Activated T-cell treated with anti-CD3 and anti-CD28 coated beads, Interleukin-2, amount 50 U/mL, for 48 hours (primary cell): ENCODE measurements around the gene TUBB1.

Experiments used
- DNase-seq, 2 experiments: peaks; one replicate each; pipeline ENCODE4 v3.0.0-alpha.2; 2020

The TUBB1 gene

GRCh38 chr20:59044295-59044694 is 25.1 kb downstream of the TUBB1 start:
- DNase-seq = no peak

DNA sequence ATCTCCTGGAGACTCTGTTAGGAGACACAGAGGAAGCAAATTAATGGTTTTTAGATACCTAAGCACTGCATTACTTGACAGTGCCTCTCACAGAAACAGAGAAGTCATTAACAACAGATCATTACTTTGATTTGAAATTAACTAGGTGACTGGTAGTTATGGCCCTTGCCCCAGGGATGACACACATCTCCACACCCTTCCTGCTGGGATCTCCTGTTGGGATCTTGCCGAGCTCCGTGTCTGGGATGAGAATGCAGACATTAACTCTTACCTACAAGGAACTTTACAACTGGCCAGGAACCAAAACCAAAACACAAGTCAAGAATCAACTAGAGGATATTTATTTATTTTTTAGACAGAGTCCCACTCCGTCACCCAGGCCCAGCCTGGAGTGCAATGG is 25.6 kb downstream of the TUBB1 start:
- DNase-seq = no peak

- no peak for DNase-seq
These were observed 27.6 kb downstream of the TUBB1 start for GRCh38 chr20:59046862-59047261.

DNA sequence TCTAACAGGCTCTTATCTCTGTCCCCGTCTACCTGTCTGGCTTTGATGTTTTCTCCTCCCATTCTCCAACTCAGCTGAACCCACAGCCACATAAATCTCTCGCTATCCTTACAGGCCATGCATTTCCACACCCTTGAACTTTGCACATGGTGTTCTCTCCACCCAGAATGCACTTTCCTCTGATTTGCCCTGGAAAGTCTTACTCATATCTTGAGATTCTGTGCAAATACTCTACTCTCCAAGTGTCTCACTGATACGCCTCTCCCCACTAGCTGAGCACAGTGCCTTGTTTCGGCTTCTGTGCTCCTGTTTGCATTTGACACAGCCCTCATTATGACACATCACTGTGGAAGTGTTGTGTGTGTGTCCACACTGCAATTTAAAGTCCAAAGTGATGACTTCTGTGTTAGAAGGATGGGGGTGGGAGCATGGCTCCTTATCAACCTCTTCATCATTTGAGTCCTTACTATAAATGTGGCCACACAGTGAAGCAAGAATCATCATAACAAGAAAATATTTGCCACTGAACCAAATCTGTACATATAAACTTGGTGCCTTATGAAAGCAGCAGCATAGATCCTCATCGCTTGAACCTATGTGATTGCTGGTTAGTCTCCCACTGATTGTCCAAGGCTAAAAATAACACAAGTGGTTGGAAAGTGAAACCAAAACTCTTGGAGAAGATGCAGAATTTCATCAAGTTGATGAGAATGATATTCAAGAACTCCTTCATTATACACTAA is 28.9 kb downstream of the TUBB1 start:
- DNase-seq = peak; percentile 47 to 52

- DNase-seq = no peak
These were observed 29.4 kb downstream of the TUBB1 start for GRCh38 chr20:59048681-59049030.

DNA sequence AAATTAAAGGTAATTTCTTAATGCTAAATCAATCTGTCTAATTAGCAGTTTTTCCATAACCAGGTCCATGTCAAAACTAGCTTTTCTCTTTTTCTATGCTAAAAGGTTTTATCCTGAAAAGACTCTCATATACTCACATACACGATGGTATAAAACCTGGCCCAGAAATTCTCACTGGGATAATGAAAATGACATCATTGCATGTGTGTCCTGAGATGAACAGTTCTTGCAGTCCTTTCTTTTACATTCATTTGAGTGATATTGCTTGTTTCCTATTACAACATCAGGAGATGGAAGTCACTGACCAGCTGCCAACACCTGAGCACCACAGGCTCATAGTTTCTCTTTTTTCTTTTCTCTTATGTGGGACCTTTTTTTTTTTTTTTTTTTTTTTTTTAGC is 31.2 kb downstream of the TUBB1 start:
- DNase-seq = no peak

DNA sequence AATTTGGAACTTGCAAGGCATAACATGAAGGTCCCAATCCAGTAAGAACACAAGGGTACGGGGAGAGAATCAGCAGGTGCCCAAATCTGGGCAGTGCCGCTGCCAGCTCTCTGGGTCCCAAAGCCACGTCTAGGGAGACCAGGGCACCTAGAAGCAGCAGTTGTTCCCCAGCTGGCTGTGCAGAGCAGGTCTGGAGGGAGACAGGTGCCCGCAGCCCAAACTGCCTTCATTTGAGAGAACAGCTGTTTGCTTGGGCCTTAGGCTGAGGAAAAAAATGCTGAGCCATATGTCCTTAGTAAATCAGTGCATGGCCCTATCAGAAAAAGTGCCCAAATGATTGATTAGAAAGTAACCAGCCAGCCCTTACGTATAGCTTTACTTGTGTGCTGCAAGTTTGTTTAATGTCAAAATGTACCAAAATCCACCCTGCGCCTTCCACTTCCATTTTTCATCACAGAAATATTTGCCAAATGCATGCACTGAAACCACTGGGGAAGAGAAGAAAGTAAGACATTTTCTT is 32.5 kb downstream of the TUBB1 start:
- DNase-seq = no peak

DNA sequence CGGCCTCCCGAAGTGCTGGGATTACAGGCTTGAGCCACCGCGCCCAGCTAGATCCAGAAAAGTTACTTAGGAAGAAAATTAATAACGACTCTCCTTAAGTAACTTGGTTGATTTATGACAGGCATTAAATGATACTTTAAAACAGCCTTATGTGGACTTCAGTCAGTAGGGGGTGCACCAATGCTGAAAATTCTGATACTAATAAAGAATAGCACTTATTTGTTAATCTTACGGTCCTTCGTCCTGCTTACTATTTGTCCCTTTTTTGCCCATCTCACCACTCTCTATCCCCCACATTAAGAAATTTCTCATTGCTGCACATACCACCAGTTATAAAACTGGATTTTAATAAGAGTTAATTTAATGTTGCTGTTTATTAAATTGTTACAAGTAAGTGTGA is 36.1 kb downstream of the TUBB1 start:
- no peak for DNase-seq

- DNase-seq = no peak
These were observed 42.9 kb downstream of the TUBB1 start for GRCh38 chr20:59062081-59062480.

- DNase-seq = no peak
These were observed 44.4 kb downstream of the TUBB1 start for GRCh38 chr20:59063358-59064213.

GRCh38 chr20:59064214-59064722 is 45.0 kb downstream of the TUBB1 start:
- no peak for DNase-seq

DNA sequence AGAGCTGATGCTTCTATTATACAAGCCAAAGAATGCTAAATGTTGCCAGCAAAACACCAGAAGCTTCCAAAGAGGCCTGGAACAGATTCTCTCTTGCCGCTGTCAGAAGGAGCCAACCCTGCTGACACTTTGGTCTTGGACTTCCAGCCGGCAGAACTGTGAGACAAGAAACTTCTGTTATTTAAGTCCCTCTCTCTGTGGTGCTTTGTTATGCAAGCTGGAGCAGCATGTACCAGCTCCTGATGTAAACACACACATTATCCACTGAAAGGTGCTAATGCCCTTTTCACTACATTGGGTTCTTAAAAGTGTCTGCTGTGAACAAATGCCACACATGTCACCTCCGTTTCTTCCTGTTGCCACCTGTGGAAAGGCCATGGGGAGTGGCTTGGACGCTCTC is 49.3 kb downstream of the TUBB1 start:
- DNase-seq = no peak

DNA sequence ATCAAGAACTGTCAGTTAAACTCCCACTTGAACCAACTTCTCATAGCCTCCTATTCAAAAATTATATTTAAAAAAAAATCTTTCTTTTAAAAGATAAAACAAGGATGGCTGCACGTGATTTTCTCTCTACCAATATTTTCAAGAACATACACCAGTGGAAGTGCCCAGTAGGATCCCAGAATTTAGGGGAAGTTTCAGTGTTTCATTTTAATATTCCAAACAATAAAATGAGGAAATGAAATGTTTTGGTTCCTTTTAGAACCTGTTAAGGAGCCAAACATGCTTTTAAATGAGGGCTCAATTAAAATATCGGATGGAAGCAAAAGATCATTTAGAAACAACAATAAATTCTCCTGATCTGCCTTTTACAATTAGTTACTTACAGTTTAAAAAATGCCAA is 49.8 kb downstream of the TUBB1 start:
- no peak for DNase-seq

DNA sequence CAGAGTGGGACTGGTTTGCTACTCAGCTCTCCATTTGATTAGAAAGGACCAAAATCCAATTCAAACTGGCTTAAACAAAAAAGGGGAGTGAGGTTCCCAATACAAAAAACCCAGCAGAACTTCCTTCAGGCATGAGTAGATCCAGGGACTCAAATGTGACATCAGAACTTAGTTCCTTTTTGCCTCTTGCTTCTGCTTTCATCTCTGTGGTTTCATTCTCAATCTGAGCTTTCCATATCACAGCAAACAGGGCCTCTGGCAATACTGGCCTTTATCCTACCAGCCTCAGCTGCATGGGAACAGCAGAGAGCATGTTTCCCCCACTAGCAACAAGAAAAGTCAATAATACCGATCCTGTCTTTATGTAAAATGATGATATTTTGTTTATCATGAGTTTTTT is 52.0 kb downstream of the TUBB1 start:
- DNase-seq = no peak

- no peak for DNase-seq
These were observed 54.4 kb downstream of the TUBB1 start for GRCh38 chr20:59073582-59073981.

GRCh38 chr20:59074456-59074855 is 55.2 kb downstream of the TUBB1 start:
- DNase-seq = no peak

- peak in 1 of 2 experiments; percentile 32 for DNase-seq
These were observed 56.8 kb downstream of the TUBB1 start for GRCh38 chr20:59075934-59076508.
